Fibroblast of the conjunctiva (primary cell): ENCODE data around the gene S100G.
A peak's percentile ranks its signal among the peaks of the same experiment; 100 is the strongest.
"Not testable (repeated sequence)": the region's sequence is repeated elsewhere in the genome, so short reads cannot be mapped to it uniquely, and the experiment has no call there.

Experiments used
- DNase-seq: peaks from one replicate; pipeline ENCODE4 v3.0.0-alpha.2; 2010; ENCODE audit warnings: low read depth

Gene S100G, protein sequence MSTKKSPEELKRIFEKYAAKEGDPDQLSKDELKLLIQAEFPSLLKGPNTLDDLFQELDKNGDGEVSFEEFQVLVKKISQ

DNA sequence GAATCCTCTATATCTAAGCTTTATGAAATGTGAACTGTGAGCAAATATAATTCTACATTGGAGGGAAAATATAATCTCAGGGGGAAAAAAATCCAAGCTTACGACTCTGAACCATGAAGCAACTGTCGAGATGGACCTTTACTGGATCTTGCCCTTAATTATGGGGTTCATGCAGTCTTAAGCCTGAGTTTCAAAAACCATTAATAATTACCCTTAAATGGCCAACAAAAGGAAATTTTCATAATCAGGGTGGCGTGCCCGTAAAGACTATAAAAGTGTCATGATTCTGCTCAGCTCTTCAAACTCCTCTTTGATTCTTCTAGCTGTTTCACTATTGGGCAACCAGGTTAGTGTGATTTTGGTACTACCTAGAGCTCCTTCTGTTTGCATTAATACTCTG, at the start of gene S100G:
S100G (plus strand) TSS at position 301 of the 400 bp plus-strand sequence. CDS start 849 bp downstream, outside the sequence.
- no peak for DNase-seq

DNA sequence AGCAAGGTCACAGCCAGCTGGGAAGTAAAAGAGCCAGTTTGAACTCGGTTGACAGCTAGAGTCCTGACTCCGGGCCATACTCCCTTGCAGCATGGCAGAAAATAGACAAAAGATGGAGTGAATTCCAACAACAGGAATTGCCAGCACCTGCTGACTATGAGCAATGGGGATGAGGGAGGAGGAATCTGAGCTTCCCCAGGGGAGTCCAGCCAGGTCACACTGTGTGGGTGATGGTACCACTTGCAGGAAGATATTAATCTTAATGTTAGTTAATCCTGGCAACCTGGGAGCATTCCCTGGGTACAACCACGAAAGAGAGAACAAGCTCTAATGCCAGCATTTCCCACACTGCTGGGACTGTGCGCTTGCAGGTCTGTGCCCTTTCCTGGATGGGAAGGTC, 48.1 kb upstream of the S100G start:
- no peak for DNase-seq

DNA sequence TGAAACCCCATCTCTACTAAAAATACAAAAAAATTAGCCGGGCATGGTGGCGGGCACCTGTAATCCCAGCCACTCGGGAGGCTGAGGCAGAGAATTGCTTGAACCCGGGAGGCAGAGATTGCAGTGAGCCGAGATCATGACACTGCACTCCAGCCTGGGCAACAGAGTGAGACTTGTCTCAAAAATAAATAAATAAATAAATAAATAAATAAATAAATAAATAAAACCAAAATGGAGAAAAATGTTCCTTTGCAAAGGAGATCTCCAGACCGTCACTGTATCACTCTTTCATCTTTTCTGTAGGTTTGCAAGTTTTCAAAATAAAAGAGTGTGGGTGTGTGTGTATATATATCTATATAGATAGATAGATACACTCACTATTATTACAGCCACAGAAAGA, 46.7 kb upstream of the S100G start:
- DNase-seq, result not testable (repeated sequence)

DNA sequence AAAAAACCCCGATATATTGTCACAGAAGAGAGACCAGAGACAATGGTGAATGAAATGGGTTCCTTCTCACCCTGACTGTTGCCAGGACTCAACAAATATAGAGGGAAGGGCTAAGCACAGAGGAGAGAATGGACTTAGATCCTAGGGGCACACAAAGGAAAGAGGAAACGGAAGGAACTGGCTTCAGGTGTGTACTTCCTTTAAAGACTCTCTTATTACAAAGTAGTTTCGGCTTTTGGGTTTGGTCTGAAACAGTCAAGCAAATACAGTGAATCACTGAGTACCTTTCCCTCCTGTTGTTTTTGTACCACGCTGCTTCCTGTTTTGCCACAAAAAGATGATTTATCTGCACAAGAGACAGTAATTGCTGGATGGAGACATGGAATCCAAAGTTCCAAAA, 46.1 kb upstream of the S100G start:
- no peak for DNase-seq

DNA sequence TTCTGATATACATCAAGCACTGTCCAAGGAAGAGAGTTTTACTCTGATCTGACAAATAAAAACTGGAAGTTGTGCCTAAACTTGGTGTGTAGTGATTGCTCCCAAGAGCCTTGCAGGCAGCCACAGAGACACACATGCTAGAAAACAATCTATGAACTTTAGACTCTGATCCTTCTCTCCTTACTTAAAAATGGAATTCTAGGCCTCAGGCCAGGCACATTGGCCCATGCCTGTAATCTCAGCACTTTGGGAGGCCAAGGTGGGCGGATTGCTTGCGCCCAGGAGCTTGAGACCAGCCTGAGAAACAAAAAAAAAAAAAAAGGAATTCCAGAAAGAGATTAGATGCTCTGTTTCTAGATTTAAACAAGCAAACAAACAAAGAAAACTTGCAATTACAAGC, 45.6 kb upstream of the S100G start:
- DNase-seq, result no peak

DNA sequence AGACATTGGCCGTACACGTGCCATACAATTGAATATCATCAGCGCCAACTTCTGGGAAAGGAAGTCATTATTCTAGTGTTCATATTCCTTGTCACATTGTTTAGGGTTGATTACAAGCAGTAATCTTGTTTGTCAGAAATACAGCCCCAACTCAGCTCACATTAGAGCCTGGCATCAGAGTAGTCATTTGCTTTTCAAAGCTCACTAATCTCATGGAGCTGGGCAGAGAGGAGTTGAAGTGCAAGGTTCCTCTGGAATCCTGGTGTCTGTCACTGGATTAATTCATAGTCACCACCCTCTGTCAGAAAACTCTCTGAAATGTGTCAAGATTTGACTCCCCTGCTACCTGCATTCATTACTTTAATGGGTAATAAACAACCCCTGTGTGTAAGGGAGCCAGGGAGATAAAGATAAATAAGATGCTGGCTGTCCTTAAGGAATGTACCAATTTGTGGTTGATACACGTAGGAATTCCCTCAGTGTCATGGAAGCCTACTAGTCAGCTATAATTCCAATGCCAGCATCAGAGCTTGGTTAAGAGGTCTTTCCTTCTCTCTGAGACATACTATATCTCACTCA, 43.7 kb upstream of the S100G start:
- no peak for DNase-seq

DNA sequence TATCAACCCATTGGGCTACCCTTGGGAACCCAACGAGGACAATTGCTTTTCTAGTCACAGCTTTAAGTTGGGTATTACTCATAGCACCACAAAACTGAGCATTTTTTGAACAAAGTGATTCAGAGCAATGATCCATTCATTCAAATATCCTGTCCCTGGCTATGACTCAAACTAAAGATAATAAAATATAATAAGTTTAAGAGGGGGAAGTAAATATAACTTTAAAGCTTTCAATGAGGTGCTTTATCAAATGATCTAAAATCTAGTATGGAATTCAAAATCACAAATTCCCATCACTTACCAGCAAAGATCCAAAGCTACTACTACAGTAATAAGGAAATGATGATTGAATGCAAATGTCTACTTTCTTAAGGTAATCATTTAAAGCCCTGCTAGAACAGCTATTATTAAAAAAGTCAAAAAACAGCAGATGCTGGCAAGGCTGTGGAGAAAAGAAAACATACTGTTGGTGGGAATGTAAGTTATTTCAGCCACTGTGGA, 39.8 kb upstream of the S100G start:
- no peak for DNase-seq

DNA sequence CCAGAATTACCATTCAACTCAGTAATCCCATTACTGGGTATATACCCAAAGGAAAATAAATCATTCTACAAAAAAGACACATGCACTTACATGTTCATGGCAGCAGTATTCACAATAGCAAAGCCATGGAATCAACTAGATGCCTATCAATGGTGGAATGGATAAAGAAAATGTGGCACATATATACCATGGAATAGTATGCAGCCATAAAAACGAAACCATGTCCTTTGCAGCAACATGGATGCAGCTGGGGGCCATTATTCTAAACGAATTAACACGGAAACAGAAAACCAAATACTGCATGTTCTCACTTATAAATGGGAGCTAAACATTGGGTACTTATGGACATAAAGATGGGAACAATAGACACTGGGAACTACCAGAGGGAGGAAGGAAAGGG, 39.3 kb upstream of the S100G start:
- DNase-seq, result not testable (repeated sequence)

DNA sequence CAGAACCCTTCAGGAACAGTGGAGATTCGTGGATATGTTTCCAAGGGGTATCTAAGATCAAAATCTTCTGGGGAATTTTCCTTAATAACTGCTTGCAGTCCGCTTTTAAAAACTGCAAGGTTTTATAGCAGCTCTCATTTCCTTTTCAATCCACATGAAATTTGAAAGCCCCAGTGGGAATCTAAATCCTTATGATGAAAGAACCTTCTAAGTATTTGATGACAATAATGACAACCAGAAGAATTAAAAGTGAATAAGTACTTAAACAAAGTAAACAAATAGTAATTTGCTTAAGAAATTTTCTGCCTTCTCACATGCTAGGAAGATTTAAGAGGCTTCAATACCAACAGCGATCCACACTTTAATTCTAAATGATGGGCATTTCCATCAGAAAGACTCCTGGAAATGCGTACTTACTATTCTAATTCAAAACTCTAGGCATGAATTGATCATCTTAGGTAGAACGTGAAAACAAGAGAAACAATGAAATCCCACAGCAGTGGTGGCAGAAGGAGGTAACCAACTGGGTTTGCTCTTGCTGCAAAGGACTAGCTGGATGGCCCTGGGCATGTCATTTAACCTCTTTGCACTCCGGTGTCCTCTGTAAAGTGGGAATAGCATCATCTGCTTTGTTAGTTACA, 37.6 kb upstream of the S100G start:
- no peak for DNase-seq

DNA sequence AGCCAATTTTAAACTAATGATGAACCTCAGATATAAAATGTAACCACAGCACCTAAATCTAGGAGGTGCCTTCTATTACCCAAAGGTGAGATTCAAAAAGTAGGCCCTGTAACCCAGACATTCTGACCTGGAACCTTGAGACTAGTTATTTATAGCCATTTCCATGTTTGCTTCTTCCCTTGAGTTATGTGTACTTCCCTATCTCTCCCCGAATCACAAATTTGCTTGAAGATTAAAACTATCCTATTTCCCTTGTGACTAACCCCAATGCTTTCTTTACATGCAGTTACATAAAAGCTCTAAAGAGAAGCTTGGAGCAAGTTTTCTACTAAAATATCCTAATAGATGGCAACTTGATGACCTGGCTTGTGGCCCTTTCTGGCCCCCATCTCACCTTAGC, 32.6 kb upstream of the S100G start:
- no peak for DNase-seq

DNA sequence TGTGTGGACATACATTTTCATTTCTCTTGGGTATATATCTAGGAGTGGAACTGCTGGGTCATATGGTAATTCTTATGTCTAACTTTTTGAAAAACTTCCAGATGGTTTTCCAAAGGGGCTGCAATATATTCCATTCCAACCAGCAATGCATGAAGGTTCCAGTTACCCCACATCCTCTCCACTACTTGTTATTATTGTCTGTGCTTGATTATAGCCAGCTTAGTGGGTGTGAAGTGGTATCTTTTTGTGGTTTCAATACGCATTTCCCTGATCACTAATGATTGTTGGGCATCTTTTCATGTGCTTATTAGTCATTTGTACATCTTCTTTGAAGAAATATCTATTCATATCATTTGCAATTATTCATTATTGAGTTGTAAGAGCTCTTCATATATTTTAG, 31.5 kb upstream of the S100G start:
- no peak for DNase-seq

DNA sequence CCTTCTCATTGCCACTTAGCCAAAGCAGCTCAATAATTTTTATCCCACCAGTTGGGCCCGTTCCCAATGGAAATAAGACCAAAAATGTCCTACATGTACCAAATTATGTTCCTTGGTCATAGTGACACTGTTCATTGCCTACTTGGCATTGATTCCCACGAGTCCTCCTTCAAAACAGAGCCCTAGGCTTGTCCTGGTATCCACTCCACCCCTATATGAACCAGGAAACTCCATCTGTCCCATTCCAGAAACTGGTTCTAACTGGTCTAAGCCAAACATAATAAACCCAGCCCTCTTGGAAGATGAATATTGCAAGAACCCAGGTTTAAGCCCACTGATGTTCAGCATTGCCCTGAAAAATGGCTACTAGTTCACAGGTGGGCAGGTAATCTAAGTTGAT, 30.9 kb upstream of the S100G start:
- no peak for DNase-seq

DNA sequence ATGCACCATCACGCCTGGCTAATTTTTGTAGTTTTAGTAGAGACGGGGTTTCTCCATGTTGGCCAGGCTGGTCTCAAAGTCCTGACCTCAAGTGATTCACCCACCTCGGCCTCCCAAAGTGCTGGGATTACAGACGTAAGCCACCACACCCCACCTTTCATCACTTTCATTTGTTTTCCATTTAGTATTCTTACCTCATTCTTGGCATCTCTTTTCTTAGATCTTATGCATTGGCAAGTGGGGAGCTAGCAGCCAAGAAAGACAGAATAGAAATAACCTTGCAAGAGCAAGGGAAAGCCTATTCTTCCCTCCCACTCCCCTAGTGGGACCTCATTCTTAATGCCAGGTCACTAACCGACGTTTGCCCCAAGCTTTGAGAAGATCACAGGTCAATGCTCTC, 21.4 kb upstream of the S100G start:
- DNase-seq, result peak; percentile 32

DNA sequence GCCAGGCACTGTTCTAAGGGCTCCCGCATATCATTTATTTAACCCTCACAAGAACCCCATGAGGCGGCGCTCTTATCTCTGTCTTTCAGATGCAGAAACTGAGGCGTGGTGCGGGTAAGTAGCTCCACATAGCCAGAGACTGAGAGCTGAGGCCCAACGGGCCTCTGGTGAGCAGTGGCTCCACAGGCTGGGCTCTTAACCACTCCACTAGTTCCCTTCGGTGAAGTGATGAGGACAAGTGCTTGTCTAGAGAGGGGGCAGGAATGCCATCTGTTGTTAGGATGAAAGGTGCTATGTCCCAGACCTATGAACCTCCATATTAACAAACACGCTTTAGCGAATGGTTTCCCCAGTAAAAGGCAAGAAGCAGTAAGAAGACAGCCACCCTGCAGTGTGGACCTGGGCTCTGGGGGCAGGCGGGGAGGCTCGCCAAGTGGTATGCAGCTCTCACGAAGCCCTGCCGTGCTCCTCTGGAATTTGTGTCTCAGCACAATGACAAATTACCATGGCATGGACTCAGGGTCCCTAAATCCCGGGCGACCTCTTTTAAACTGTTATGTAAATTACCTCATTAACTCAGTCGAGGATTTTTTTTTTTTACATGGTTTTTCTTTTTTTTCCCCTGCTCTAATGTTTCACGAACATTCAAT, 20.9 kb upstream of the S100G start:
- DNase-seq, result no peak

DNA sequence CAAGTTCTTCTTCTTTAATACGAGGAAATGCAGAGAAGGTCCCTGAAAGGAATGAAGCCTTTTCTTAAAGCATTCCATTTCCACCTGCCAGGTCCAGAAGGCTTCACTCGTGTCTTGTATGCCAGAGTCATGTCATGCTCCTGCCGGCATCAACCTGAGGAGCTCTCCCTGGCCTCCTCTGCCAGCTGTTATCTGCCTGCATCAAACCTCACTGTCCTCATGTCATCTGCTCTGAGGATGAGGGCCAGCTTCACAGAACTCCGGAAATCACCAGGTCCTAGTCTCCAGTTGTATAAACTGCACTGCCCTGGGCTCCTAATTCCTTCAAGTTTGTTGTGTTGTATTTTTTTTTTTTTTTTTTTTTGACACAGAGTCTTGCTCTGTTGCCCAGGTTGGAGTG, 20.0 kb upstream of the S100G start:
- DNase-seq, result no peak

DNA sequence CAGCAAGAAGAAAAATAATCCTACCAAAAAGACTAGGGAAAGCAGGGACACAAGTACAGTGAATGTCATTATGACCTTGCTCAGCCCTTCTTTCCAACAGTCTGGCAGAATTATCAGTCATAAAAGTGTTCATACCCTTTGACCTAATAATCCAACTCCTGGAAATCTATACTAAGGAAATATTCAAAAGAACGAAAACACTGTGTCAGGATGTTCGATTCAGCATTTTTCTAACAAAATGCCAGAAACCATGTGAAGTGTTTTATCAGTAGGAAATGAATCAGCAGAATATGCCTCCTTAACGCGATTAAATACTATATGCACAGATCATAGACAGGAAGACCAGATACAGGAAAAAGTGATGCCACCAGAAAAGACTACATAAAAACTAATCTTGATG, 16.2 kb upstream of the S100G start:
- no peak for DNase-seq

DNA sequence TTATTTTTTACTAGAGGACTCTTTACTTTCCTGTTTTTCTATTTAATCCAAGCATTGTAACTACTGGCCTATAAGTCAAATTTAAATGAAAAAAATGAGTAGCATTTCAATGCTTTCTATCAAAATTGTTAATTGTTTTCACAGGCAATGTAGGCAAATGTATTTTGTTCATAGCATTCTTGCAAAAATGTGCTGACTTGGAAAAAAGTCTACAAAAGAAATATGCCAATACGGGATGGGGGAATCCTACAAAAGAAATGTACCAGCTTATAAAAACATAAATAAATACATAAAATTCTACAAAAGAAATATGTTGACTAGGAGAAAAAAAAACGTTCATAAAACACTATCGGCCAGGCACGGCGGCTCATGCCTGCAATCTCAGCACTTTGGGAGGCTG, 14.9 kb upstream of the S100G start:
- no peak for DNase-seq

DNA sequence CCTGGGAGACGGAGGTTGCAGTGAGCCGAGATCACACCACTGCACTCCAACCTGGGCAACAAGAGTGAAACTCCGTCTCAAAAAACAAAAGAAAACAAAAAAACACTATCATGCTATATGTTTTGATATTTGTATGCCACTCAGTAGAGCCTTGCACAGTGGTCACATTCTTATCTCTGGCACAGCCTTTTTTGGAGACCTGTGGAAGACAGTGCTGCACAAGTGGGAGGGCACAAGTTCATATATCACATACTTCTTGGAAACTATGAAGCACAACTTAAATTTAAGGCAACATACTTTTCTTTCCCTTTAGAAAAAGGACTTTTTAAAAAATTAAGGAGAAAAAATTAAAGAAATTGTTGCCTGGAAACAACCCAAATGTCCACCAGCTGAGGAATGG, 14.4 kb upstream of the S100G start:
- DNase-seq, result no peak

DNA sequence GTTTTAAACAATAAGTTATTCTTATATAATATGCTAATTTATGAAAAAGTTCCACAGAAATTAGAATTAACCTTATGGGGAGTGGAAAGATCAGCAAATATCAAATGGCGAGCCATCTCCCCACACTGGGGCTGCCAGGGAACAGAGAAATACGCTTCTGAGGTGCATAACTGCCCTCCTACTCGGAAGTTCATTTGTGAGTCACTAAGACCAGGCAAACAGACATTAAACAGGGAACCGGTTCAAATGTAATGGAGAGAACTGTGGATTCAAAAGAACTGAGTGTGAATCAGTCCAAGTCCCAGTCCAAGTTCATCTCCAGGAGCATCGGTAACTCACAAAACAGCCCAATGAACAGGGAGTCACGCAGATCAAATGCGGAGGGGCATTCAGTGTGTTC, 11.4 kb upstream of the S100G start:
- no peak for DNase-seq

DNA sequence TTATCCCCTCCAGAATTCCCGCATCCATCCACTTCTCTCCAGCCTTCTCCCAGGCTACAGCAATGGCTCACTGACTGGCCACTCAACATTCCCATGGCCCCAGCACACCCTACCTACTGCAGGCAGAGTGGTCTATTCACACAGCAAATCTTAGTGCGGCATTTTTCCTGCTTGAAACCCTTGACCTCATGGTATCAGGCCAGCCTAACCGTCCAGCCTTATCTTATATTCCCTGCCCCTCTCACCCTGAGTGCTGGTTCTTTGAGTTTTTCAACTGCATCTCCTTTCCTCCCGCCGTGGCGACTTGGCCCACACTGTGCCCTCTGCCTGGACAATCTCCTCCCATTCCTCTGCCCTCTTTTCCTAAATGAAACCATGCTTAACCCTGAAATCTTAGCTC, 10.0 kb upstream of the S100G start:
- no peak for DNase-seq

DNA sequence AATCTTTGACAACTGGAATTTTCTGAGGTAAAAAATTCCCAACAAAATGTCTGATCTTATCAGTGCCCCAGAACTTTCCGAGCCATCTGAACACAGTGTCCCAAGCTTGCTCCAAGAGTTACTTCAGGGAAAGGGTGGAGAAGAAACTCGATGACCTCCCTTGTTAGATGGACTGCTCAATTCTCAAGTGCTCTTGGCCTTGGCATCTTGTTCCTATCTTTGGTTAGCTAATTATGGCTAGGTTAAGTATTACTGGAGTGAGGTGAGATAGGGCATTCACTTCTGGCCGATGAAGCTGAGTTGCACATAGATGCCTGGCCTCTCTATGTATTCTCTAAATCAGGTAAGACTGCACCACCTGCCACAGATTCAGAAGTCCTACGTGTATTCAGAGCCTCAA, 9.1 kb upstream of the S100G start:
- DNase-seq, result no peak

DNA sequence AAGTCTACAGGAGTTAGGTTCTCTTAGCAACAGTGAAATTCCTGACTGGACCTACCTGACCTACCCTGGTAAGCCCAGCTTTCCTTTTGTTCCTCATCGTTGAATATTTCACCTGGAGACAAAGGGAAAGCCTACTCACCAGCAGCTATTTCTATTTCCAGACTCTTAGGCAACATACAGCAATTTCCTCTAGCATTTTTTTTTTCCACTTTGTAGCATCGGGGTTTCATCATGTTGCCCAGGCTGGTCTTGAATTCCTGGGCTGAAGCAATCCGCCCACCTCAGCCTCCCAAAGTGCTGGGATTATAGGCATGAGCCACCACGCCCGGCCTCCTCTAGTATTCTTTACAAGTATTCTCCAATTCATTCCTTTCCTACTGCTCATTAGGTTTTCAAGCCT, 6.8 kb upstream of the S100G start:
- DNase-seq, result peak; percentile 17

DNA sequence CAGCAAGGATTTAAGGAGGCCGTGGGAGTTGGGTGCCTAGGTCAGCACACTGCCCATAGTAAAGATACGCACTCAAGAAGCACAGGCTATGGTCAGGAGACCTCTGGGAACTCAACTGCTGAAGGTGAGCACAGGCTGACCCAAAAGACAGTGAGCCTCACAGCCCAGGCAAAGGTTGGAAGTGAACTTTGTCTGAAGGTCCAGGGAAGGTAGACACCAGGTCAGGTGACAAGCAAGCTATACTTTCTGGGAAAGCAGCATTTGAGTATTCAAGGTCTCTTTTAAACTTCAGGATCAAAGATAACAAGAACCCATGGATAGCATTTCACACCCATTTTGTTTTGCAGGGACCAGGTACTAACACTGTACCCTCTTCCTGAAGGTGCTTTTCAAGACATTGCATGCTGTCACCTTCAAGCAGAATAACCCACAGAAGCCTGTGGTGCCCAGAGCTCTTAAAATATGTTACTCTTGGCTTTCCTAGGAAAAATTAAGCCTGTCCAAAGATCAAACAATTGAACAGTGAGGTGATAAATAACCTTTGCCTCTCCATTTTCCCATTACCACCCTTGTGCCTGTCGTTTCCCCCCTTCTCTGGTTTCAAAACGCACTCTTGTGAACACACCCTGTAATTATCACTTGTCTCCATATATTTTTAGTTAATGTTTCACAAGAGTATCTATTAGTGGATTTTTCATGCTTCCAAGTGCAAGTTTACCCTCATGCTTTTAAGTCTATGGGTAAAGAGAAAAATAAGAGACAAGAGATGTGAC, 3.4 kb upstream of the S100G start:
- no peak for DNase-seq
